NB4 (cell line): ENCODE data around the gene BDKRB2.

Experiments used
- CTCF ChIP-seq: IDR thresholded peaks from one replicate; pipeline ENCODE4 v1.5.1; 2012; ENCODE audit warnings: low read depth, low read length
- TF ChIP-seq, protein P1 (sequence below): IDR thresholded peaks from 2 replicates; pipeline ENCODE4 v1.6.1; 2011; ENCODE audit warnings: low read depth, low read length

GRCh38 chr14:96235426-96235825 lies 30.8 kb downstream of the BDKRB2 start:
- no peak for TF ChIP-seq CTCF
- TF ChIP-seq, protein P1, sequence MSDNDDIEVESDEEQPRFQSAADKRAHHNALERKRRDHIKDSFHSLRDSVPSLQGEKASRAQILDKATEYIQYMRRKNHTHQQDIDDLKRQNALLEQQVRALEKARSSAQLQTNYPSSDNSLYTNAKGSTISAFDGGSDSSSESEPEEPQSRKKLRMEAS, result no peak
